Mesendoderm (in vitro differentiated cells): Measurements from ENCODE around the gene NAALADL1.

Experiments
- DNase-seq: peaks from one replicate; pipeline ENCODE4 v3.0.0; 2013
- H2AK5ac ChIP-seq: 2 replicates; pipeline ENCODE4 v1.6.1; 2013; ENCODE audit warnings: low read length, inconsistent platforms
- H2BK120ac ChIP-seq: 2 replicates; pipeline ENCODE4 v1.6.1; 2013; ENCODE audit warnings: low read depth, mild to moderate bottlenecking, low read length, moderate library complexity, mixed read lengths
- H2BK15ac ChIP-seq: replicated peaks from 2 replicates; pipeline ENCODE4 v1.6.1; 2013; ENCODE audit warnings: low read depth, mild to moderate bottlenecking, moderate library complexity
- H2BK5ac ChIP-seq: 2 replicates; pipeline ENCODE4 v1.6.1; 2013; ENCODE audit warnings: low read length, inconsistent platforms
- H3K18ac ChIP-seq: 2 replicates; pipeline ENCODE4 v1.6.1; 2013; ENCODE audit warnings: mild to moderate bottlenecking, low read length, mixed read lengths
- H3K23ac ChIP-seq: one replicate; pipeline ENCODE4 v1.6.1; 2013; ENCODE audit warnings: low read length
- H3K27ac ChIP-seq: 2 replicates; pipeline ENCODE4 v1.5.1; 2013; ENCODE audit warnings: low read depth, mild to moderate bottlenecking, inconsistent platforms, low read length, moderate library complexity
- H3K27me3 ChIP-seq: 2 replicates; pipeline ENCODE4 v1.6.1; 2013; ENCODE audit warnings: low read length, control low read depth, mild to moderate bottlenecking, inconsistent platforms; ENCODE audit not compliant: insufficient read depth, poor library complexity
- H3K36me3 ChIP-seq: 2 replicates; pipeline ENCODE4 v1.6.1; 2013; ENCODE audit warnings: low read length, inconsistent platforms; ENCODE audit not compliant: control insufficient read depth, insufficient read depth
- H3K4ac ChIP-seq: one replicate; pipeline ENCODE4 v1.6.1; 2013; ENCODE audit warnings: low read depth, mild to moderate bottlenecking, low read length, moderate library complexity
- H3K4me1 ChIP-seq: 2 replicates; pipeline ENCODE4 v1.6.1; 2013; ENCODE audit warnings: low read depth, low read length, inconsistent platforms; ENCODE audit not compliant: control insufficient read depth
- H3K4me2 ChIP-seq: 2 replicates; pipeline ENCODE4 v1.6.1; 2013; ENCODE audit warnings: low read length
- H3K4me3 ChIP-seq: 2 replicates; pipeline ENCODE4 v1.5.1; 2013; ENCODE audit warnings: mild to moderate bottlenecking, low read length
- H3K56ac ChIP-seq: one replicate; pipeline ENCODE4 v1.6.1; 2013; ENCODE audit warnings: low read length
- H3K79me1 ChIP-seq: 2 replicates; pipeline ENCODE4 v1.6.1; 2013; ENCODE audit warnings: low read length, inconsistent platforms
- H3K79me2 ChIP-seq: 2 replicates; pipeline ENCODE4 v1.6.1; 2013; ENCODE audit warnings: mild to moderate bottlenecking, low read length; ENCODE audit not compliant: control insufficient read depth, insufficient read depth
- H3K9ac ChIP-seq: 2 replicates; pipeline ENCODE4 v1.6.1; 2013; ENCODE audit warnings: low read length, inconsistent platforms
- H4K5ac ChIP-seq: one replicate; pipeline ENCODE4 v1.6.1; 2013; ENCODE audit warnings: low read length
- H4K8ac ChIP-seq: one replicate; pipeline ENCODE4 v1.6.1; 2013; ENCODE audit warnings: low read depth, mild to moderate bottlenecking, control low read depth, low read length, moderate library complexity
- WGBS: extraction: QIAGEN DNeasy Blood & Tissue Kit; methylation state at CpG from one replicate; pipeline ENCODE4 v1.1.7; 2013; ENCODE audit warnings: low lambda C conversion rate, missing lambda C conversion rate; ENCODE audit not compliant: insufficient coverage; ENCODE audit errors: extremely low coverage; 5-methylcytosine and 5-hydroxymethylcytosine counted together

The NAALADL1 gene

GRCh38 chr11:65102142-65103095, 44.1 kb upstream of the NAALADL1 start:
- no peak overlapping the region for H3K9ac ChIP-seq
- no peak overlapping the region for H3K4ac ChIP-seq
- no peak overlapping the region for H3K56ac ChIP-seq
- no peak overlapping the region for H4K5ac ChIP-seq
- H2BK5ac ChIP-seq: no peak overlapping the region
- no peak overlapping the region for H4K8ac ChIP-seq
- peaks cover 2% of the 10 kb centered on the region for H3K79me1 ChIP-seq
- H2AK5ac ChIP-seq: no peak overlapping the region
- no peak overlapping the region for H3K18ac ChIP-seq
- no peak for DNase-seq
- H3K4me1 ChIP-seq: no peaks in the 10 kb centered on the region
- no peak overlapping the region for H3K4me2 ChIP-seq
- no peaks in the 10 kb centered on the region for H3K27me3 ChIP-seq
- H3K4me3 ChIP-seq: no peak overlapping the region
- no peaks in the 10 kb centered on the region for H3K79me2 ChIP-seq
- H2BK15ac ChIP-seq: no peak overlapping the region
- no peak overlapping the region for H3K23ac ChIP-seq
- H3K36me3 ChIP-seq: peaks cover 2% of the 10 kb centered on the region
- H2BK120ac ChIP-seq: no peak overlapping the region
- WGBS: no CpG with 5 or more reads among the region's 8 CpGs
- H3K27ac ChIP-seq: no peak overlapping the region

- no peak overlapping the region for H3K27ac ChIP-seq
These were observed 42.5 kb upstream of the NAALADL1 start for GRCh38 chr11:65100674-65101350.

GRCh38 chr11:65096926-65097325, 38.6 kb upstream of the NAALADL1 start:
- H3K4me1 ChIP-seq: peaks cover 3% of the 10 kb centered on the region
- H3K4me3 ChIP-seq: no peak overlapping the region
- H3K79me1 ChIP-seq: peaks cover 5% of the 10 kb centered on the region
- H3K23ac ChIP-seq: no peak overlapping the region
- H3K27me3 ChIP-seq: no peaks in the 10 kb centered on the region
- WGBS: no CpG with 5 or more reads among the region's 8 CpGs
- H2BK5ac ChIP-seq: no peak overlapping the region
- H3K79me2 ChIP-seq: peaks cover 3% of the 10 kb centered on the region
- H4K8ac ChIP-seq: no peak overlapping the region
- H3K36me3 ChIP-seq: peaks cover 2% of the 10 kb centered on the region
- H4K5ac ChIP-seq: no peak overlapping the region
- no peak for DNase-seq
- H3K4me2 ChIP-seq: peak overlapping the region; percentile 11
- H3K18ac ChIP-seq: no peak overlapping the region
- no peak overlapping the region for H3K4ac ChIP-seq
- no peak overlapping the region for H2AK5ac ChIP-seq
- H3K56ac ChIP-seq: peak overlapping the region; percentile 65
- no peak overlapping the region for H3K27ac ChIP-seq
- peak overlapping the region; percentile 33 for H3K9ac ChIP-seq
- H2BK120ac ChIP-seq: no peak overlapping the region
- no peak overlapping the region for H2BK15ac ChIP-seq

More at GRCh38 chr11:65100674-65101350, 42.5 kb upstream of the NAALADL1 start:
- no peak overlapping the region for H2BK15ac ChIP-seq
- no peak overlapping the region for H3K4me3 ChIP-seq
- H4K8ac ChIP-seq: no peak overlapping the region
- peaks cover 5% of the 10 kb centered on the region for H3K79me1 ChIP-seq
- H3K56ac ChIP-seq: no peak overlapping the region
- no peak overlapping the region for H3K9ac ChIP-seq
- H3K27me3 ChIP-seq: no peaks in the 10 kb centered on the region
- H3K79me2 ChIP-seq: peaks cover 3% of the 10 kb centered on the region
- no peak overlapping the region for H4K5ac ChIP-seq
- H3K4me1 ChIP-seq: peaks cover 3% of the 10 kb centered on the region
- no peak overlapping the region for H2BK120ac ChIP-seq
- H3K18ac ChIP-seq: no peak overlapping the region
- H2AK5ac ChIP-seq: no peak overlapping the region
- no peak overlapping the region for H3K23ac ChIP-seq
- no peak for DNase-seq
- H3K4me2 ChIP-seq: no peak overlapping the region
- H2BK5ac ChIP-seq: no peak overlapping the region
- WGBS: no CpG with 5 or more reads among the region's 6 CpGs
- H3K36me3 ChIP-seq: peaks cover 2% of the 10 kb centered on the region
- no peak overlapping the region for H3K4ac ChIP-seq

- Histone ChIP-seq H4K5ac (no peak within 1 kb of the TSS), H3K4me1 (peaks cover 3% of the 10 kb centered on the region), H3K36me3 (peaks cover 2% of the 10 kb centered on the region), H3K56ac (peak within 1 kb of the TSS; percentile 78), H3K18ac (no peak within 1 kb of the TSS), H2BK5ac (no peak within 1 kb of the TSS), H2BK15ac (no peak within 1 kb of the TSS), H3K79me2 (peaks cover 3% of the 10 kb centered on the region), H3K4ac (peak within 1 kb of the TSS; percentile 8), H3K4me2 (peak within 1 kb of the TSS; percentile 28), H3K27me3 (no peaks in the 10 kb centered on the region), H3K23ac (no peak within 1 kb of the TSS), H2AK5ac (no peak within 1 kb of the TSS), H3K79me1 (peaks cover 5% of the 10 kb centered on the region), H2BK120ac (no peak within 1 kb of the TSS), H3K27ac (no peak within 1 kb of the TSS), H3K4me3 (peak within 1 kb of the TSS; percentile 65), H3K9ac (peak within 1 kb of the TSS; percentile 66), H4K8ac (peak within 1 kb of the TSS; percentile 95)
- no CpG with 5 or more reads among the region's 52 CpGs for WGBS
- peak; percentile 96 for DNase-seq
These were observed 37.8 kb upstream of the NAALADL1 start, which contains the start of gene VPS51 for GRCh38 chr11:65095974-65096806. TSS of gene VPS51 (plus strand) at chr11:65096214. CDS start at chr11:65096251, 37 bp downstream.

- Histone ChIP-seq H3K9ac (peak overlapping the region; percentile 27), H3K18ac (no peak overlapping the region), H2BK15ac (no peak overlapping the region), H2AK5ac (no peak overlapping the region), H4K8ac (peak overlapping the region; percentile 95), H3K4me1 (peaks cover 3% of the 10 kb centered on the region), H3K79me1 (peaks cover 5% of the 10 kb centered on the region), H3K4ac (peak overlapping the region; percentile 8), H3K56ac (peak overlapping the region; percentile 47), H4K5ac (no peak overlapping the region), H2BK5ac (no peak overlapping the region), H2BK120ac (no peak overlapping the region), H3K4me3 (no peak overlapping the region), H3K36me3 (peaks cover 2% of the 10 kb centered on the region), H3K27ac (no peak overlapping the region), H3K23ac (no peak overlapping the region), H3K27me3 (no peaks in the 10 kb centered on the region), H3K4me2 (no peak overlapping the region), H3K79me2 (peaks cover 3% of the 10 kb centered on the region)
- no CpG with 5 or more reads among the region's 22 CpGs for WGBS
- no peak for DNase-seq
These were observed 37.1 kb upstream of the NAALADL1 start for GRCh38 chr11:65095427-65095826.
